Gastroesophageal sphincter (tissue), 4 donors: Measurements from ENCODE around the gene NOTCH2. TPM values are rescaled to one million over a fixed set of nuclear protein-coding genes. Genes with fewer than 3 reads are reported as not detected.
"Not testable (repeated sequence)": the region's sequence is repeated elsewhere in the genome, so short reads cannot be mapped to it uniquely, and the experiment has no call there.

Experiments
- ATAC-seq: fragments of 150-250 bp; one replicate; pipeline ENCODE4 v1.9.1; 2016; ENCODE audit warnings: mild to moderate bottlenecking, moderate library complexity
- H3K27ac ChIP-seq, 4 donors: fragments of 200-600 bp; sonication (generic) in 3 of 4; 1 replicate in 3 of 4; 2 replicates in 1 of 4; pipeline ENCODE4 v1.5.1; 2016 to 2019
- H3K27me3 ChIP-seq: fragments of 200-600 bp; sonication (generic); one replicate; pipeline ENCODE4 v1.5.1; 2019
- H3K36me3 ChIP-seq, 2 donors: fragments of 200-600 bp; sonication (generic); one replicate each; pipeline ENCODE4 v1.5.1; 2019; ENCODE audit warnings: control low read depth in 1 of 2
- H3K4me1 ChIP-seq, 3 donors: fragments of 200-600 bp; sonication (generic); 1 replicate in 2 of 3; 2 replicates in 1 of 3; pipeline ENCODE4 v1.5.1; 2016 to 2019; ENCODE audit warnings: control low read depth in 2 of 3
- H3K4me3 ChIP-seq, 2 donors: fragments of 200-600 bp; sonication (generic); one replicate each; pipeline ENCODE4 v1.5.1; 2019; ENCODE audit warnings: mild to moderate bottlenecking in 1 of 2, moderate library complexity in 1 of 2
- H3K9me3 ChIP-seq, 3 donors: fragments of 200-600 bp; sonication (generic); one replicate each; pipeline ENCODE4 v1.5.1; 2017 to 2019; ENCODE audit warnings: control low read depth in 2 of 3
- POLR2A ChIP-seq, 2 donors: fragments of 450-650 bp; IDR thresholded peaks; one replicate each; pipeline ENCODE4 v1.6.1; 2017; ENCODE audit warnings: antibody characterized with exemption in 2 of 2, mild to moderate bottlenecking in 2 of 2, moderate library complexity in 1 of 2
- POLR2AphosphoS5 ChIP-seq: sonication (generic); formaldehyde crosslinking; IDR thresholded peaks from one replicate; pipeline ENCODE4 v1.6.1; 2017; ENCODE audit warnings: antibody characterized with exemption
- WGBS, 2 donors: methylation state at CpG; one replicate each; pipeline ENCODE4 v1.1.5; 2018; ENCODE audit warnings: low coverage in 1 of 2; 5-methylcytosine and 5-hydroxymethylcytosine counted together
- total RNA-seq, 4 donors: library from RNA; depleted of rRNA; stranded (reverse); fragments of >200 nt; gene quantifications; one replicate each; pipeline ENCODE4 v1.1.0, GENCODE V29; 2016

The NOTCH2 gene
- total RNA-seq, result 100 to 1,000 TPM in 2 of 4 donors, 10 to 100 TPM in 2; 79.8 to 150 (median 105) TPM

- peak; percentile 95 for ATAC-seq
- Histone ChIP-seq H3K27ac (peak within 1 kb of the TSS; percentile 79 to 95 (median 90)), H3K4me3 (peak within 1 kb of the TSS; percentile 67 to 91), H3K4me1 (peaks cover 0 to 11% (median 0%) of the 10 kb centered on the region in 3 donors)
- WGBS, 2 donors, result no CpG with 5 or more reads among the region's 95 CpGs
- TF ChIP-seq POLR2AphosphoS5, result peak; percentile 22
- peak; percentile 36 to 62 for TF ChIP-seq POLR2A (IDR thresholded peaks at IDR 0.05)
- H3K9me3 ChIP-seq, H3K36me3 ChIP-seq, H3K27me3 ChIP-seq: not testable (repeated sequence)
These were observed at the start of gene NOTCH2 for GRCh38 chr1:120069067-120069919. TSS of gene NOTCH2 (minus strand) at chr1:120069662. CDS start at chr1:120069406, 256 bp downstream.

GRCh38 chr1:120117371-120118177 is 48.1 kb upstream of the NOTCH2 start:
- not testable (repeated sequence) for H3K4me3 ChIP-seq, H3K27me3 ChIP-seq, H3K4me1 ChIP-seq, H3K27ac ChIP-seq, H3K36me3 ChIP-seq, H3K9me3 ChIP-seq
- 44% methylated on average over 2 of the region's 4 CpGs; no CpG with 5 or more reads in 1 of the 2 donors for WGBS, 2 donors
- ATAC-seq, result peak; percentile 31

- ATAC-seq, H3K4me3 ChIP-seq, H3K27ac ChIP-seq, H3K9me3 ChIP-seq, H3K4me1 ChIP-seq, H3K27me3 ChIP-seq, H3K36me3 ChIP-seq: not testable (repeated sequence)
- WGBS, 2 donors, result 69% methylated on average over 2 of the region's 2 CpGs; no CpG with 5 or more reads in 1 of the 2 donors
These were observed 46.6 kb upstream of the NOTCH2 start for GRCh38 chr1:120116094-120116493.

GRCh38 chr1:120113134-120113533 is 43.7 kb upstream of the NOTCH2 start:
- not testable (repeated sequence) for ATAC-seq
- no CpG with 5 or more reads among the region's 3 CpGs for WGBS, 2 donors

GRCh38 chr1:120112212-120112611 is 42.8 kb upstream of the NOTCH2 start:
- H3K27ac ChIP-seq, H3K4me3 ChIP-seq, H3K9me3 ChIP-seq, ATAC-seq, H3K4me1 ChIP-seq, H3K36me3 ChIP-seq, H3K27me3 ChIP-seq: not testable (repeated sequence)
- 91% methylated on average over 5 of the region's 5 CpGs; no CpG with 5 or more reads in 1 of the 2 donors for WGBS, 2 donors

More at GRCh38 chr1:120113134-120113533, 43.7 kb upstream of the NOTCH2 start:
- not testable (repeated sequence) for H3K27me3 ChIP-seq, H3K27ac ChIP-seq, H3K4me3 ChIP-seq, H3K36me3 ChIP-seq, H3K4me1 ChIP-seq, H3K9me3 ChIP-seq

GRCh38 chr1:120111771-120112170 is 42.3 kb upstream of the NOTCH2 start:
- H3K9me3 ChIP-seq, H3K4me1 ChIP-seq, H3K36me3 ChIP-seq, H3K27ac ChIP-seq, ATAC-seq, H3K4me3 ChIP-seq, H3K27me3 ChIP-seq: not testable (repeated sequence)
- no CpG with 5 or more reads among the region's 3 CpGs for WGBS, 2 donors

- not testable (repeated sequence) for H3K9me3 ChIP-seq, H3K4me1 ChIP-seq, H3K36me3 ChIP-seq, H3K4me3 ChIP-seq, H3K27me3 ChIP-seq, ATAC-seq, H3K27ac ChIP-seq
- 100% methylated on average over 1 of the region's 2 CpGs; no CpG with 5 or more reads in 1 of the 2 donors for WGBS, 2 donors
These were observed 41.5 kb upstream of the NOTCH2 start for GRCh38 chr1:120111008-120111407.

- WGBS, 2 donors, result 93% methylated on average over 4 of the region's 9 CpGs; no CpG with 5 or more reads in 1 of the 2 donors
- not testable (repeated sequence) for H3K36me3 ChIP-seq, H3K27me3 ChIP-seq, H3K27ac ChIP-seq, ATAC-seq, H3K9me3 ChIP-seq, H3K4me1 ChIP-seq, H3K4me3 ChIP-seq
These were observed 40.2 kb upstream of the NOTCH2 start for GRCh38 chr1:120109656-120110055.

GRCh38 chr1:120109180-120109579 is 39.7 kb upstream of the NOTCH2 start:
- H3K4me3 ChIP-seq, H3K9me3 ChIP-seq, H3K36me3 ChIP-seq, ATAC-seq, H3K27me3 ChIP-seq, H3K4me1 ChIP-seq, H3K27ac ChIP-seq: not testable (repeated sequence)
- 100% methylated on average over 1 of the region's 10 CpGs; no CpG with 5 or more reads in 1 of the 2 donors for WGBS, 2 donors

GRCh38 chr1:120105288-120105687 is 35.8 kb upstream of the NOTCH2 start:
- H3K9me3 ChIP-seq, H3K4me1 ChIP-seq, H3K27ac ChIP-seq, H3K4me3 ChIP-seq, H3K36me3 ChIP-seq, ATAC-seq, H3K27me3 ChIP-seq: not testable (repeated sequence)
- 80% methylated on average over 1 of the region's 2 CpGs; no CpG with 5 or more reads in 1 of the 2 donors for WGBS, 2 donors

GRCh38 chr1:120103768-120104167 is 34.3 kb upstream of the NOTCH2 start:
- H3K4me3 ChIP-seq, H3K36me3 ChIP-seq, H3K27ac ChIP-seq, H3K27me3 ChIP-seq, H3K4me1 ChIP-seq, H3K9me3 ChIP-seq: not testable (repeated sequence)
- ATAC-seq, result peak; percentile 41
- no CpG with 5 or more reads among the region's 3 CpGs for WGBS, 2 donors

- H3K9me3 ChIP-seq, H3K4me3 ChIP-seq, H3K4me1 ChIP-seq, H3K27ac ChIP-seq, H3K27me3 ChIP-seq, H3K36me3 ChIP-seq, ATAC-seq: not testable (repeated sequence)
- WGBS, 2 donors, result 73 to 82% methylated on average over 1 of the region's 1 CpG
These were observed 32.1 kb upstream of the NOTCH2 start for GRCh38 chr1:120101593-120101992.

- H3K36me3 ChIP-seq, ATAC-seq, H3K4me3 ChIP-seq, H3K27me3 ChIP-seq, H3K4me1 ChIP-seq, H3K27ac ChIP-seq, H3K9me3 ChIP-seq: not testable (repeated sequence)
- WGBS, 2 donors, result no CpG with 5 or more reads among the region's 1 CpG
These were observed 31.1 kb upstream of the NOTCH2 start for GRCh38 chr1:120100590-120100989.
